SHP77 (cell line): Measurements from ENCODE around the gene ODAD4.

Experiments used
- DNase-seq, 2 experiments: peaks; one replicate each; lab custom pipeline; 2025; lab: John Stamatoyannopoulos, UW

The ODAD4 gene, protein sequence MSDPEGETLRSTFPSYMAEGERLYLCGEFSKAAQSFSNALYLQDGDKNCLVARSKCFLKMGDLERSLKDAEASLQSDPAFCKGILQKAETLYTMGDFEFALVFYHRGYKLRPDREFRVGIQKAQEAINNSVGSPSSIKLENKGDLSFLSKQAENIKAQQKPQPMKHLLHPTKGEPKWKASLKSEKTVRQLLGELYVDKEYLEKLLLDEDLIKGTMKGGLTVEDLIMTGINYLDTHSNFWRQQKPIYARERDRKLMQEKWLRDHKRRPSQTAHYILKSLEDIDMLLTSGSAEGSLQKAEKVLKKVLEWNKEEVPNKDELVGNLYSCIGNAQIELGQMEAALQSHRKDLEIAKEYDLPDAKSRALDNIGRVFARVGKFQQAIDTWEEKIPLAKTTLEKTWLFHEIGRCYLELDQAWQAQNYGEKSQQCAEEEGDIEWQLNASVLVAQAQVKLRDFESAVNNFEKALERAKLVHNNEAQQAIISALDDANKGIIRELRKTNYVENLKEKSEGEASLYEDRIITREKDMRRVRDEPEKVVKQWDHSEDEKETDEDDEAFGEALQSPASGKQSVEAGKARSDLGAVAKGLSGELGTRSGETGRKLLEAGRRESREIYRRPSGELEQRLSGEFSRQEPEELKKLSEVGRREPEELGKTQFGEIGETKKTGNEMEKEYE

DNA sequence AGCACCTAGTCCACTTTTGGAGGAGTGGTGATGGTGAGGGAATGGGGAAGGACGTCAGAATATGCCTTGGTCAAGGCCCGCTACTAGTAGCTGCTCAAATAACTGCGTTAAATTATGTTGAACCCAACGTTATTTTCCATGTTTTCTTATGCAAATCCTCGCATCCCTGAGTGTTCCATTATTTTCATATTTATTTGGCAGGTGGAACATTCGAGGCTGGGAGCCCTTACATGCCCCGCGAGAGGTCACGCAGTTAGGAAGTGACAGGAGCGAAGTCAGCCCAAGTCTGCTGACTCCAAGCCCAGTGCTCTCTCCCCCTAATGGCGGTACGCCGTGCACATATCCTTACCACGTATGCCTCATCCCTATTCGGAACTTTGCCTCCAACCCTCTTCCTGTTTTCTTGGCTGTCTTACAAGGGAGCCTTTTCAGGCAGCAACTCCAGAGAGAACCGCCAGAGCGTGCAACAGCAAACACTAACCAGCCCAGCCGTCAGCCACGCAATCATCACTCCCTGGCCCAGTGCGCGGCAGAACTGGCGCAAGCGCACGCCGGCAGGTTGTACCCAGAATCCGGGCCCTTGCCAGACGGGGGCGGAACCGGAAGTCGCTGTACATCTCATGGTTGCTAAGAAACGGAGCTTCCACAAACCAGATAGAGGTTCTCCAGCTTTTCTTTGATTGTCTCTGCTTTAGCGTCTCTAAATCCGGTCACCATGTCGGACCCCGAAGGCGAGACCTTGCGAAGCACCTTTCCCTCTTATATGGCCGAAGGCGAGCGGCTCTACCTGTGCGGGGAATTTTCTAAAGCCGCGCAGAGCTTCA, at the start of gene ODAD4:
TSS of gene ODAD4 (plus strand) at position 609 of the 824 bp plus-strand sequence. CDS start at position 716, 107 bp downstream.
- peak; percentile 92 to 93 for DNase-seq

DNA sequence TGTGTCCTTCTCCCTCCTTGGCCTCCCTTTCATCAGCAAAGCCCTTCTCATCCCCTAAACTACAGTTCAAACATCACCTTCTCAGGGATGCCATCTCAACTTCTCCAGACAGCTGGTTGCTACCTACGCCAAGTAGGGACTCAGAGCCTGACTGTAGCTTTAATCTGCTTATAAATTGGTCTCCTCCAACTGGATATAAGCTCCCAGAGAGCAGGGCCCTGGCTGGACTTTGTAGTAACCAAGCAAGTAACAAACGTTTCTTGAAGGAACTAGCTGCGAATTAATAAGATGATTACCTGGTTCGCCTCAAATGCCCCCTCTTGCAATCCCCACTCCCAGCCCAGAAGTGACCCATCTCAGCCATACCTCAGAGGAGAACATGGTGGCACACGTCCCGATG, 47.7 kb upstream of the ODAD4 start:
- DNase-seq = no peak

DNA sequence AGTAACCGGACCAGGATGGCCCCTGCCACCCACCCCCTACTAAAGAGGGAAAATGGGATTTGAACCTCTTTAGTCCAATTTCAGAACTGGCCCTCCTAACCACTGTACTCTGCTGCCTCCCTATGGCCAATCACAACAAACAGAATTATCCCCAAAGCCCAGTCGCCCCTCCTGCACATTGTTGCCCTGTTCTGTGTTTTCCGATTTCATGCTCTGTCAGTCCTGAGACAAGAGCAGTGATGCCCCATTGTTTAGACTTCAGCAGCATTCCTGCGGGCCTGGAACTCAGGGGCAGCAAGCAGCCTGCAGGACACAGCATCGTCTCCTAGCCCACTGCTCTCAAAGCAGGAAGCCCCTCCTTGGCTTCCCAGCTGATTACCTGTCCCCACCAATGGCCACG, 44.7 kb upstream of the ODAD4 start:
- DNase-seq = peak in 1 of 2 experiments; percentile 0

DNA sequence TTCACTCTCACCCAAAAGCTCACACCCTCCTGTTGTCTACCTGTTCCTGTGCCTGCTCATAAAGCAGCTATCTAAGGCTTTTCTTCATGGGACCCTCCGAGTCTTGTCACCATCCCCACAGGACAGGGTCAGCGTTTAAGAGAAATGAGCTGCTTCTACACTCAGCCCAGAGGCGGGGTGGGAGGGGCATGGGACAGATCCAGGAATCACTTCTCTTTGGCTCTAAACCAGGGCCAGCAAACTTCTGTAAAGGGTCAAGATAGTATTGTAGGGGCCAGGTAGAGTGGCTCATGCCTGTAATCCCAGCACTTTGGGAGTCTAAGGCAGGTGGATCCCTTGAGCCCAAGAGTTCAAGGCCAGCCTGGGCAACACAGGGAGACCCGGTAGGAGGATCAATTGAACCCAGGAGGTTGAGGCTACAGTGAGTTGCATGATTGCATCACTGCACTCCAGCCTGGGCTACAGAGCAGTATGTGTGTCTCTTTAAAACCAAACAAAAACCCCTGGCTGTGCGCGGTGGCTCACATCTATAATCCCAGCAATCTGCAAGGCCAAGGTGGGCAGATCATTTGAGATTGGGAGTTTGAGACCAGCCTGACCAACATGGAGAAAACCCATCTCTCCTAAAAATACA, 42.0 kb upstream of the ODAD4 start:
- DNase-seq = no peak

DNA sequence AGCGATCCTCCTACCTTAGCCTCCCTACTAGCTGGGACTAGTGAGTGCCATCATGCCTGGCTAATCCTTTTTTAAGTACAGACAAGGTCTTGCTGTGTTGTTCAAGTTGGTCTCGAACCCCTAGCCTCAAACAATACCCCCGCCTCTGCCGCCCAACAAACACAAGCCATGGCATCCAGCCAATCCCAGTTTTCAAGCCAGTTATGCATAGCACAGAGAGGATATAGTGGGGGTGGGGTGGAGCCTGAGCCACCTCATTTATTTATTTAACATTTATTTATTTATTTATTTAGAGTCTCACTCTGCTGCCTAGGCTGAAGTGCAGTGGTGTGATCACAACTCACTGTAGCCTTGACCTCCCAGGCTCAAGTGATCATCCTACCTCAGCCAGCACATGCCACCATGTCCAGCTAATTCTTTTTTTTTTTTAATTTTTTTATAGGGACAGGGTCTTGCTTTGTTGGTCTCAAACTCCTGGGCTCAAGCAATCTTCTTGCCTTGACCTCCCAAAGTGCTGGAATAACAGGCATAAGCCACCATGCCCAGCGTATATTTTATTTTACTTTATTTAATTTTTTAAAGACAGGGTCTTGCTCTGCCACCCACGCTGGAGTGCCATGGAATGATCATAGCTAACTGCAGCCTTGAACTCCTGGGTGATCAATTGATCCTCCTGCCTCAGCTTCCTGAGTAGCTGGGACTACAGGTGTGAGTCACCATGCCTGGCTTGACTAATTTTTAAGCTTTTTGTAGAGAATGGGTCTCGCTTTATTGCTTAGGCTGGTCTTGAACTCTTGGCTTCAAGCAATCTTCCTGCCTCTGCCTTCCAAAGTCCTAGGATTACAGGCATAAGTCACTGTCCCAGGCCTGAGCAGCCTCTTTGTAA, 39.0 kb upstream of the ODAD4 start:
- no peak for DNase-seq

DNA sequence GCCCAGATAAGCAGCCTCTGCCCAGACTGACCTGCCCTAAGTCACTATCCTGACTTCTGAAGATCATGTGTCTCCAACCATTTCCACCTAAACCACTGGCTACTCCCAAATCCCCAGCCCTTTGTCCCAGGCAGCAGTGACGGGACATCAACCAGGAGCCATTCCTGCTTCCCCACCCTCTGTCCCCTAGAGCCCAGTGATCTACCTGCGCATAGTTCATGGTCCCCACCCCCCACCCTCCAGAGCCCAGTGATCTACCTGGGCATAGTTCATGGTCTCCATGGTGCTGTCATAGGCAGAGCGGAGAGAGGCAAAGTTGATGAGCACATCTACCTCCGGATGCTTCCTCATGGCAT, 38.4 kb upstream of the ODAD4 start:
- DNase-seq = no peak

DNA sequence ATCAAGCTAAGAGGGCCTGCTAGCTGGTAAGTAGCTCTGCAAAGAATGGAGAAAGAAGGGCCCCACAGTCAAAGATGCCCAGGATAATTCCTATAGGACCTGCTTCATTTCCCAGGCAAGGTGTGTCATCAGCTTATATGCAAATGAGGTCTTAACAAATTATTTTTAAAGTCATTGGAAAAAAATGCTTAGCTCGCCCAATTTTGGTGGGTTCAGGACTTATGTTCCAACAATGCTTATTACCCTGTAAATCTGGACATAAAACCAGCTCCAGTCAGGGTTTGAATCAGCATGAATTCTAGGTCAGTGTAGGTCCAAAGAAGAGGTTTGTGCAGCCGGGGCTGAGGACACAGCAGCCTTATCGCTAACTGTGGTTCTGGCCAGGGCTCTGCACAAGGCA, 37.0 kb upstream of the ODAD4 start:
- DNase-seq = no peak

DNA sequence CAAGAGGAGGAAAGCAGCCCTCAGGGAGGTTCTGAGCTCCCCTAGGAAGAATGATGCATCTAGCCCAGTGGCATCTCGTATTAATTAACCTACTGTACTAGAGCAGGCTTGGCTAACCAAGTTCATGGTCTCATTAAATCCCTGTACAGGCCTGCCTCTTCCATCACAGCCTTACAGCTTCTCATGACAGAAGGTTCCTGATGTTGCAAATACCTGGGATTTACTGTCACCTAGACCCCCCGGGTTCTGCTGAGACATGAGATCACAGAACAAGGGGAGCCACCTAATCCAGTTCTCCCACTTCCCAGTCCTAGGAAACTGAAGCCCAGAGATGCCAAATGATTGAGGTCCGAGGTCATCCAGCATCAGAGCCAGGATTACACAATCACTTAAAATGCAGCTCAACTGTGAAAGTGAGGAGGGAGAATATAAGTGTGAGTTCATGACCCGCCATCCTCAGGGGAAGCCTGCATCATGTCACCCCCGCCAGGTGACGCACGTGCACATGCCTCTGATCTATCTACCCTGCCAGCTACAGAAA, 35.6 kb upstream of the ODAD4 start:
- DNase-seq = no peak

DNA sequence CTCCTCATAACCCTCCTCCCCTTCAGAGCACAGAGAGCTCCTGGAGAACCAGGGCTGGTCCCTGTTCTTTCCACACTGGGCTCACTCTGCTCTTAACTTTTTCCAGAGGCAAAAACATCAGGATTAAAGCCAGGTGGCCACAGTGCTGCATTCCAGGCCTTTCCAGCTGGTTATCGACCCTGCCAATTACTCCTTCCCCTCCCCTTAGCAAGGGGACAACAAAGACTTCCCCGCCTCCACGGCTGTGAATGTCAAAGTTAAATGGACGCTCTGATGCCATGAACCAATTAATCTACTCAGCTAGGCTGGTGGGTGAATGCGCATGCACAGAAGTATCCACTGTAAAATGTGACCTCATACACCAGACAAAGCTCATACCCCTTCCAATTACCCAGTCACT, 34.8 kb upstream of the ODAD4 start:
- DNase-seq = no peak

DNA sequence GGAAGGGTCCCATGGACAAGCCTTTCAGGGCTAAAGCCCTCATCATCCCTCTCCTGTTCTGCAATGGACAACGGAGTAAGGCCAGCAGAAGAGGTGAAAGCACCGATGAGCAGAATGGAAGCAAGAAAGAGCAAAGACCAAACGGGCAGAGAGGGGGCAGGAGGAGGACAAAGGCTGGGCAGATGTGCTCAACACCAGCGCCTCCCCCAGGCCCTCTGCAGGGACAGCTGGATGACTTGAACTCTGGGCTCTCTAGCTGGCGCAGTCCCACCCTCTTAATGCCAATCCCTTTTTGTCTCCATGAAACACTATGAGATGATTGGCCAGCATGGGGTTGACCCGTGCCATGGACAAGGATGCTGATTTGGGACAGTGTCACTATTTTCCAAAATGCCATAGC, 33.7 kb upstream of the ODAD4 start:
- no peak for DNase-seq

DNA sequence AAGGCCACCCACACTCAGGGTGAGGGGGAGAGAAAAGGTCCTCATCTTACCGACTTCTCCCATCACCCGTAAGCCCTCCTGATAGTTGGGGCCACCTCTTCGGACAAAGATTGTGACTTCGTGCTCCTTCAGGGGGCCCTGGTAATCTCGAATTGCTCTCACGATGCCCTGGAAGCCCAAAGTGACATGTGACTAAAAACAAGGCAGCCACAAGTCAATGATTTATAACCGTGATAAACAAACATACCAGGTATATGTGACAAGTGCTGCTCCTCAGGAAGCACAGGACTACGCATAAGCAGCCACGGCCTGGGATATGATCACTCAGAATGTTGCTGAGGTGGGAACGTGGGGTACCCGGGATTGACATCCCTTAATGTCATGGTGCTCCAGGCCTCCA, 28.8 kb upstream of the ODAD4 start:
- DNase-seq = no peak

DNA sequence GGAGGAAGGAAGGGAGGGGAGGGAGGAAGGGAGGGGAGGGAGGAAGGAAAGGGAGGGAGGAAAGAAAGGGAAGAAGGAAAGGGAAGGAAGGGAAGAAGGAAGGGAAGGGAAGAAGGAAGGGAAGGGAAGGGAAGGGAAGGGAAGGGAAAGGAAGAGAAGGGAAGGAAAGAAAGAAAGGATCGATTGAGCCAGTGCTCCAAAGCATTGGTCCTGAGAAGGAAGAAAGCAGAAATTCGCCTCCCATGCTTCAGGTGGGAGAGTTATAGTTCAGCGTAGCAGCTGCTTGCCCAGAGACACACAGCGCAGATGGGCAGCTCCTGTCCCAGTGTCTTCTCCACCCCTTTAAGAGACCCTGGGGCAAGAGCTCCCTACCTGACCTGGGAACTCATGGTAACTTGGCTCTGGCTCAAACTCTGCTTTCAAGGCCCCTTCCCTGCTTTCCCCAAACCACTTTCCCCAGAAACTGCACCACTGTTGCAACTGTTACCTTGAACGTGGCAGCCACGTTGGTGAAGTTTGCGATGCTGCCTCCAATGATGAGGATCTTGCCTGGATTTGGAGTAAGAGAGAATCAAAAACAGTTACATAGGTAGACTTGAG, 26.1 kb upstream of the ODAD4 start:
- DNase-seq = no peak

DNA sequence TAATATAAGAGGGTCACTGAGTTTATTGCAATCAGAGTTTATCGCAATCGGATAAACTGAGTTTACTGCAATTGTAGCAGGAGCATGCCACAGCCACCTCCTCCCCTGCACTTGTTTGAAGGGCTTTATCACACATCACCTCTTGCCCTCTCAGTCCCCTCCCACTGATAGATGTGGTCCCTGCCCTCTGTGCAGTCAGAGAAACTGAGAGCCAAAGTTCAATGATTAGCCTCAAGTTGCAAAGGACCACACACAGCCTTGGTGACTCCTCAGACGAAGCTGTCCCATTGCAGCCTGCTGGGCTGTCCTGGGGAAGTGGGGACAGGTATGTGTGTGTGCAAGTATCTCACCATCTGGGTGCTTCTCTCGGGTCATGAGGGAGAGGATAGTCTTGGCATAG, 25.2 kb upstream of the ODAD4 start:
- no peak for DNase-seq

DNA sequence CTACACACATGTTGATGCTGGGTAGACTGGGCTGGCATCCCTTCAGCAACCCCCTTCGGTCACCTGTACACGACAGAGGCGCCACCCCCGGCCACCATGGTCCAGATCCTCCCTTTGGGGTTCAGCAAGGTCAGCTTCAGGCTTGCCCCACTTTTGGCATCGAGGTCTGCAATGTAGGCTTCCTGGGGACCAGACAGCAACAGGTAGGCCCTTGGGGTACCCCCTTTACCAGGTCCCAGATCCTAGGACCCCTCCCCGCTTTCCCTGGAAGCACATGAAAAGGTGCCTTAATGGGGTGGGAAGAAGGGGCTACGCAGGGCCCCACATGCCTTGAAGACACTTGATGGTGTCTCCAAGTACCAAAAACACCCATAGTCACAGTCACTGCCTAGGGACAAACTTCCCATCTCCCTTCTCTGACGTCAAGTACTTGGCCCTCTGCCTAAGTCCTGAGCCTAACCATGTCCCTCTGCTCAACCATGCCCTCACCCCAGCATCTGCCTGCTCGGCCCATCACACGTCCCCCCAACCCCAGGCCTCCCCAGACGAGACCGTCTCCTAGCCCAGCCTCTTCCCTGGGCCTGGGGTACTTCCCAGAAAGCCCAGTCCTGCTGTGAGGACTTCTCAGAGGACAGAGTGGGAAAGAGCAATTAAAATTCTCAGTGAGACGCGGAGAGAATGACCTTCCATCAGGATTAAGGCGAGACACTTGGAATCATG, 23.8 kb upstream of the ODAD4 start:
- no peak for DNase-seq

DNA sequence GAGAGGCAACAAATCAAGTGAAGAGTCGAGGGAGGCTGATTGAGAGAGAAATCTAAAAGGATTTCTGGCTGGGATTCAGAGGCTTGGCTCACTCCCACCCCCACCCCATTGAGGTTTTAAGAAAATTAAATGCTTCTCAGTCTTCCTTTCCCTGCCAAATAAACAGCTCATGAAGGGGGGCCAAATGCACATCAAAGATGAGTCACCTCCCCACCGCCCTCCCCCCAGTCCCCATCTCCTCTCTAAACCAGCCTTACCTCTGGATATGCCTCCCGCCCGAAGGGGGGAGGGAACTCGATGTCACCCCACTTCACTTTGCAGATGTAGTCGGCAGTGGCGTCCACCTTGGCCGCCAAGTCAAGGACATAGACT, 23.2 kb upstream of the ODAD4 start:
- DNase-seq = no peak

DNA sequence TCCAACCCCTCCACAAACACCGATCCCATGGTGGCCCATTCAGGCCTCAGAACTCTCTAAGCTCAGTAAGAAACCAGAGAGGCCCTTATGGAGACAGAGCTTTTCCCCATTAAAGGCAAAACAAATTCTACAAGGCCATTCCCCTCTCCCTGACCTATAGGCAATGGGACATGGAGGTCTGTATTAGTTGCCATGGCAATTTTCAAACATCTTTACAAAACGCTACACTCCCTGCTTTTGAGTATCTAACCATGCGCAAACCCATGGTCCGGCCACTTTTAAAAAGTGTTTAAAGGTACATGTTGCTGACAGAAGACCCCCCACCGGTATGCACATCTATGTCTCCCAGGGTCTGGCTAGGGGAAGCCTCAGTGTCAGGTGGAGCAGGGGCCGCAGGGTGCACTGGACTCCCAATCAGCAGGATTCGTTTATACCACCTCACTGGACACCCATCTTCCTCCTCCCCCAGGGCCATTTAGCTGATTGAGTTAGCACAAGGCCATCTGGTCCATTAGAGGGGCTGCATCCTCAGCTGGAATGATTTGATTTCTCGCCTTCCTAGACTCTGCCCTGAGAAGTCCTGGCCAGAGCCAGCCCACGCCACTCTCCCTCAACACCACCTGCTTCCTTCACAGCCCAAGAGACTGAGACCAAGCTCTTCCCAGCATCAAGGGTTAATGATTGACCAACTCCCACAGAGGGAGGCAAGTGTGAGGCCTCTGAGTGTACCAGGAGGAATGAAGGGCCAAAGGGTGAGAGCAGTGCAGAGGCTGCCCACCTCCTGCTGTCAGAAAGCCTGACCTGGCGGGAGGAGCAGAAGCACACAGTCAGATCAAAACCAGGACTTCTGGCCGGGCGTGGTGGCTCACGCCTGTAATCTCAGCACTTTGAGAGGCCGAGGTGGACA, 22.5 kb upstream of the ODAD4 start:
- DNase-seq = no peak

DNA sequence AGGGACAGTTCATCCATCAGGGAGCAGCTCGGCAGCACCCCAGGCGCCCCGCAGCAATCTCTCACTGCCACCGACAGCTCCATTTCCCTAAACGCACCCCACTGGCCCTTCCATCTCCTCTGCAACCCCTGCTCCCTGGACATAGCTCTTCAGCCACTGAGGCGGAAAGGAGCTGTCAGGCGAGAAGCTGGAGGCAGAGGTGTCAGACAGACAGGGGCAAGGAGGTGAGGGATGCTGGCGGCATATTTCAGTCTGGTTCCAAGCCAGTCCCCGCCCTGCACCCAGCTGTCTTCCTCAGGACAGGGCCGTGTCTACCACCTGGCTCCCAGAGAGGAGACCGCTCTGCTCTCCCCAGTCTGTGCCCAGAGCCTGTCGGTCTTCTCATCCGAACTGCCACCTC, 21.3 kb upstream of the ODAD4 start:
- no peak for DNase-seq

DNA sequence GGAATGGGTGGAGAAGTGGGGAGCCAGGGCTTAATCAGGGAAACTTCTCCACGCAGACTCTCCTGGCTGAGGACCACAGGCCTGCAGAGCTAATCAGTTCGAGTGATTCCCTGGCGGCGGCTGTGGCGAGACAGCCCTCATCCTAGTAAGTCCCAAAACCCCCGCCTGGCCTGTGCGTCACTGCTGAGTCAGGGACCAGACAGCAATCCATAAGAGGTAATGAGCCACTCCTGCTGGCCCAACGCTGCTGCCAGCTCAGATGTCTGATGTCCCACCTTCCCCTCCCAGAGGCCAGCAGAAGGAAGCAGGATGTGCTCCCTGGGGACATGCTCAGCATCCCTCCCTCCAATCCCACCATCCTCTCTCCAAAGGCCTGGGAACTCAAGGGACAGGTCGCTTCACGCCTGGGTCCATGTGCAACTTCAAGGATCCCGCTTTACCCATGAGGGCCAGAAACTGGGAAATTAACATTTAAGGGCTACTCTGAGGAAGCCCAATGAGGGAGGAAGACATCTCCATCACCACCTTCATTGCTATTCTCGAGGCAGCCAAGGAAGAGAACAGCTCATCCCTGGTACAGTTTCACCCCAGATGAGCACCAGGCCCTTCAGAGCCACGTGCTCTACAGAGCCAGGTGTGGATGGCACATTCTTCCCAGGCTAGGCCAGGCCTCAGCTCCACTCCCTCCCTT, 19.6 kb upstream of the ODAD4 start:
- DNase-seq = no peak
